SK-N-SH (cell line): ENCODE data around the gene RNF150. TPM values are rescaled to one million over a fixed set of nuclear protein-coding genes. Genes with fewer than 3 reads are reported as not detected.
A peak's percentile ranks its signal among the peaks of the same experiment; 100 is the strongest.

Experiments
- CTCF ChIA-PET: fragments of 300-600, 350-600 bp; formaldehyde crosslinking; extraction: SDS; loops from one replicate; lab custom pipeline; 2021; lab: Yijun Ruan, JAX
- POLR2A ChIA-PET: fragments of 350-600 bp; sonication (Branson Sonifier 250); formaldehyde crosslinking; extraction: SDS; loops from one replicate; lab custom pipeline; 2020; ENCODE audit warnings: antibody characterized with exemption, inconsistent platforms; lab: Yijun Ruan, JAX
- DNase-seq: peaks from one replicate; pipeline ENCODE4 v3.0.0; 2012
- H2AFZ ChIP-seq: fragments of 200-600 bp; sonication (generic); 2 replicates; pipeline ENCODE4 v1.8.1; 2016; ENCODE audit warnings: antibody characterized with exemption, mild to moderate bottlenecking, low read depth
- H3F3A ChIP-seq: fragments of 200-600 bp; sonication (generic); replicated peaks from 2 replicates; pipeline ENCODE3; 2016; ENCODE audit warnings: antibody characterized with exemption, mild to moderate bottlenecking; ENCODE audit not compliant: insufficient read depth
- H3K27ac ChIP-seq, 2 experiments: fragments of 200-500 bp in 1 of 2; fragments of 200-600 bp in 1 of 2; sonication (Bioruptor generic) in 1 of 2; sonication (generic), shearing (Covaris generic) in 1 of 2; 2 replicates each; pipeline versions ENCODE4 v1.5.1 to v1.6.1; 2014 to 2016; ENCODE audit warnings: low read depth in 2 of 2, inconsistent platforms in 1 of 2, low read length in 1 of 2, mild to moderate bottlenecking in 1 of 2, mixed read lengths in 1 of 2
- H3K27me3 ChIP-seq: fragments of 200-600 bp; sonication (generic), shearing (Covaris generic); 2 replicates; pipeline ENCODE4 v1.6.1; 2016; ENCODE audit warnings: mixed run types; ENCODE audit not compliant: insufficient read depth
- H3K36me3 ChIP-seq, 2 experiments: fragments of 200-500 bp in 1 of 2; fragments of 200-600 bp in 1 of 2; sonication (Bioruptor generic) in 1 of 2; sonication (generic) in 1 of 2; replicated peaks in 1 of 2; 2 replicates each; pipeline versions ENCODE3 to v1.5.1; 2014 to 2016; ENCODE audit warnings: low read length in 1 of 2, mild to moderate bottlenecking in 1 of 2; ENCODE audit not compliant: insufficient read depth in 2 of 2, control insufficient read depth in 1 of 2
- H3K4me1 ChIP-seq, 2 experiments: fragments of 200-500 bp in 1 of 2; fragments of 200-600 bp in 1 of 2; sonication (Bioruptor generic) in 1 of 2; sonication (generic), shearing (Covaris generic) in 1 of 2; 2 replicates each; pipeline versions ENCODE4 v1.5.1 to v1.6.1; 2014 to 2016; ENCODE audit warnings: low read depth in 1 of 2, low read length in 1 of 2, mixed run types in 1 of 2; ENCODE audit not compliant: insufficient read depth in 2 of 2, control insufficient read depth in 1 of 2
- H3K4me2 ChIP-seq: fragments of 200-600 bp; sonication (generic), shearing (Covaris generic); 2 replicates; pipeline ENCODE4 v1.6.1; 2017; ENCODE audit warnings: mixed run types
- H3K4me3 ChIP-seq, 2 experiments: fragments of 200-500 bp in 1 of 2; fragments of 200-600 bp in 1 of 2; sonication (Bioruptor generic) in 1 of 2; sonication (generic), shearing (Covaris generic) in 1 of 2; 2 replicates each; pipeline versions ENCODE4 v1.5.1 to v1.8.1; 2014 to 2016; ENCODE audit warnings: low read depth in 2 of 2, inconsistent platforms in 1 of 2, low read length in 1 of 2, mild to moderate bottlenecking in 1 of 2, mixed read lengths in 1 of 2, moderate library complexity in 1 of 2
- H3K79me2 ChIP-seq: fragments of 200-600 bp; sonication (generic); 2 replicates; pipeline ENCODE4 v1.8.1; 2017; ENCODE audit warnings: mild to moderate bottlenecking; ENCODE audit not compliant: insufficient read depth
- H3K9ac ChIP-seq: fragments of 200-600 bp; sonication (generic); 2 replicates; pipeline ENCODE4 v1.6.1; 2017; ENCODE audit warnings: mixed run types
- H3K9me2 ChIP-seq: fragments of 200-600 bp; sonication (generic); 2 replicates; pipeline ENCODE4 v1.6.1; 2017; ENCODE audit warnings: mixed run types
- H3K9me3 ChIP-seq: fragments of 200-600 bp; sonication (generic); 2 replicates; pipeline ENCODE4 v1.6.1; 2017; ENCODE audit warnings: mixed run types, mild to moderate bottlenecking, moderate library complexity
- H4K20me1 ChIP-seq: fragments of 200-600 bp; sonication (generic); 2 replicates; pipeline ENCODE4 v1.6.1; 2017; ENCODE audit warnings: mild to moderate bottlenecking, mixed run types; ENCODE audit not compliant: insufficient read depth
- CHD2 ChIP-seq: fragments of 150-350 bp; IDR thresholded peaks from 2 replicates; pipeline ENCODE4 v1.6.1; 2018; ENCODE audit warnings: low read length; ENCODE audit not compliant: partially characterized antibody
- EZH2phosphoT487 ChIP-seq: fragments of 200-600 bp; sonication (generic); IDR thresholded peaks from 2 replicates; pipeline ENCODE4 v1.6.1; 2017; ENCODE audit warnings: low read depth, mixed run types, mild to moderate bottlenecking, antibody characterized with exemption, moderate library complexity, borderline replicate concordance
- GATA2 ChIP-seq: sonication (generic); formaldehyde crosslinking; IDR thresholded peaks from 2 replicates; pipeline ENCODE4 v1.5.0; 2020; ENCODE audit warnings: mild to moderate bottlenecking, missing genetic modification reagents
- JUND ChIP-seq: IDR thresholded peaks from 2 replicates; pipeline ENCODE4 v1.4.0; 2012
- MXI1 ChIP-seq: IDR thresholded peaks from 2 replicates; pipeline ENCODE4 v1.6.1; 2012; ENCODE audit warnings: mild to moderate bottlenecking, low read depth, low read length, improper control_type of control experiment
- NFIC ChIP-seq: IDR thresholded peaks from 2 replicates; pipeline ENCODE4 v1.4.0; 2012; ENCODE audit warnings: borderline replicate concordance
- NRF1 ChIP-seq: IDR thresholded peaks from 2 replicates; pipeline ENCODE4 v1.6.1; 2012; ENCODE audit warnings: low read depth, mild to moderate bottlenecking, low read length
- RAD21 ChIP-seq: IDR thresholded peaks from 2 replicates; pipeline ENCODE4 v1.6.1; 2012; ENCODE audit warnings: mild to moderate bottlenecking, low read length
- RCOR1 ChIP-seq: fragments of 150-350 bp; IDR thresholded peaks from 2 replicates; pipeline ENCODE4 v1.6.1; 2017; ENCODE audit warnings: antibody characterized with exemption, low read length
- RXRA ChIP-seq: IDR thresholded peaks from 2 replicates; pipeline ENCODE4 v1.4.0; 2012; ENCODE audit warnings: low read depth, mild to moderate bottlenecking, borderline replicate concordance
- SMC3 ChIP-seq: IDR thresholded peaks from 2 replicates; pipeline ENCODE4 v1.6.1; 2012; ENCODE audit warnings: low read depth, low read length, improper control_type of control experiment
- WGBS: methylation state at CpG from one replicate; pipeline ENCODE4 v1.1.6; 2017; ENCODE audit warnings: low lambda C conversion rate; 5-methylcytosine and 5-hydroxymethylcytosine counted together
- polyA plus RNA-seq, 3 experiments: library from polyadenylated mRNA; depleted of rRNA; stranded (reverse); fragments of >200 nt; gene quantifications; 2 replicates each; pipeline ENCODE4 v1.2.3, GENCODE V29; 2012
- TF ChIP-seq, protein P1 (sequence below): fragments of 150-350 bp; IDR thresholded peaks from 2 replicates; pipeline ENCODE4 v1.6.1; 2017; ENCODE audit warnings: antibody characterized with exemption, low read length, low read depth, borderline replicate concordance
- TF ChIP-seq, protein P2 (sequence below): IDR thresholded peaks from 2 replicates; pipeline ENCODE4; 2012

The RNF150 gene
- polyA plus RNA-seq, 1 of the 3 experiments (the other 2 are of a cell fraction): 5.8 TPM

DNA sequence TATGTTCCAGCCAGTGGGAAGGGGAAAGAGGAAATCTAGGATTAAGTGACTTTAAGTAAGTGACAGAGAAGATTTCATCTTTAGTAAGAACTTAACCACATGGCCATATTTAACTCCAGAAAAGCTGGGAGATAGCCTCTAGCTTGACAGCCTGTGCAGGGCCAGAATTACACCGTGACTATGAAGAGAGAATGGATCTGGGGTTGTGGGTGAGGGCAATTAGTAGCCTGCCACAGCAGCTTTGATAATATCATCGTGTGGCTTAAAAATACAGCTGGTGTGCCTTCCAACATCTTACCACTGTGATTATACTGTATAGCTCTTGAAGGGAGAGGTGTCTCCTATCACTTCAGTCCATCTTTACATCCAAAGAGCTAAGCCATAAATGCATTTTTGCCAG lies 319.5 kb downstream of the RNF150 start:
- Histone ChIP-seq H2AFZ (no peak overlapping the region), H4K20me1 (no peaks in the 10 kb centered on the region), H3F3A (no peaks in the 10 kb centered on the region), H3K79me2 (no peaks in the 10 kb centered on the region), H3K27ac (peak overlapping the region in 1 of 2 experiments; percentile 62; a peak in 2 of 4 replicates), H3K9me3 (no peaks in the 10 kb centered on the region), H3K9ac (no peak overlapping the region), H3K4me1 (peaks cover 0 to 12% of the 10 kb centered on the region in 2 experiments; a peak in 2 of 4 replicates), H3K27me3 (no peaks in the 10 kb centered on the region; the same call in 1 of the 2 replicates), H3K36me3 (no peaks in the 10 kb centered on the region), H3K4me3 (no peak overlapping the region), H3K4me2 (no peak overlapping the region), H3K9me2 (no peaks in the 10 kb centered on the region)
- TF ChIP-seq RCOR1 (no peak), RXRA (no peak), RAD21 (no peak), CHD2 (peak; percentile 19), MXI1 (peak; percentile 39; the same call in 1 of the 2 replicates), NFIC (no peak), GATA2 (CRISPR knock-in tag) (peak; percentile 83), SMC3 (no peak)
- TF ChIP-seq, protein P1, sequence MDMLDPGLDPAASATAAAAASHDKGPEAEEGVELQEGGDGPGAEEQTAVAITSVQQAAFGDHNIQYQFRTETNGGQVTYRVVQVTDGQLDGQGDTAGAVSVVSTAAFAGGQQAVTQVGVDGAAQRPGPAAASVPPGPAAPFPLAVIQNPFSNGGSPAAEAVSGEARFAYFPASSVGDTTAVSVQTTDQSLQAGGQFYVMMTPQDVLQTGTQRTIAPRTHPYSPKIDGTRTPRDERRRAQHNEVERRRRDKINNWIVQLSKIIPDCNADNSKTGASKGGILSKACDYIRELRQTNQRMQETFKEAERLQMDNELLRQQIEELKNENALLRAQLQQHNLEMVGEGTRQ: no peak
- TF ChIP-seq, protein P2, sequence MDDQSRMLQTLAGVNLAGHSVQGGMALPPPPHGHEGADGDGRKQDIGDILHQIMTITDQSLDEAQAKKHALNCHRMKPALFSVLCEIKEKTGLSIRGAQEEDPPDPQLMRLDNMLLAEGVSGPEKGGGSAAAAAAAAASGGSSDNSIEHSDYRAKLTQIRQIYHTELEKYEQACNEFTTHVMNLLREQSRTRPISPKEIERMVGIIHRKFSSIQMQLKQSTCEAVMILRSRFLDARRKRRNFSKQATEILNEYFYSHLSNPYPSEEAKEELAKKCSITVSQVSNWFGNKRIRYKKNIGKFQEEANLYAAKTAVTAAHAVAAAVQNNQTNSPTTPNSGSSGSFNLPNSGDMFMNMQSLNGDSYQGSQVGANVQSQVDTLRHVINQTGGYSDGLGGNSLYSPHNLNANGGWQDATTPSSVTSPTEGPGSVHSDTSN: no peak
- WGBS: 14% methylated on average over 2 of the region's 2 CpGs
- ChIA-PET POLR2A (no interaction called here), CTCF (interaction anchor here (0.7 to 1.1 kb wide), 3 partner anchors 37 to 57 kb away, joined by 3 to 4 read pairs (median 3); partner anchors contain the start of gene TBC1D9)
- DNase-seq: peak; percentile 49

DNA sequence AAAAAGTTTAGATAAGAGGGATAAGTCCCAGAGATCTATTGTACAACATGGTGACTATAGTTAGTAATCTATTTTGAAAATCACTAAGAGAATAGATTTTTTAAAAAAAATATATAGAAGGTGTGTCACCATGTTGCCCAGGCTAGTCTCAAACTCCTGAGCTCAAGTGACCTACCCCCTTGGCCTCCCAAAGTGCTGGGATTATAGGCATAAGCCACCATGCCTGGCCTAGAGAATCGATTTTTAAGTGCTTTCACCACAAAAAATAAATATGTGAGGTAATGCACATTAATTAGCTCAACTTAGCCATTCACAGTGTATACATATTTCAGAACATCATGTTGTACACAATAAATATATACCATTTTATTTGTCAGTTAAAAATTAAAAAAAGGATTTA lies 320.4 kb downstream of the RNF150 start:
- H3K36me3 ChIP-seq: no peaks in the 10 kb centered on the region

More for the DNA sequence above, 320.4 kb downstream of the RNF150 start:
- TF ChIP-seq JUND: no peak
- TF ChIP-seq, protein P2: no peak
- TF ChIP-seq CHD2: no peak
- TF ChIP-seq GATA2 (CRISPR knock-in tag): no peak
- no peak for TF ChIP-seq EZH2phosphoT487
- no peak for TF ChIP-seq NRF1
- Histone ChIP-seq H3F3A (no peaks in the 10 kb centered on the region), H3K4me1 (peaks cover 0 to 12% of the 10 kb centered on the region in 2 experiments; a peak in 2 of 4 replicates), H3K9me2 (no peaks in the 10 kb centered on the region), H3K79me2 (no peaks in the 10 kb centered on the region), H3K9ac (no peak overlapping the region), H4K20me1 (no peaks in the 10 kb centered on the region), H2AFZ (no peak overlapping the region), H3K4me3 (no peak overlapping the region), H3K9me3 (no peaks in the 10 kb centered on the region), H3K27ac (no peak overlapping the region), H3K4me2 (no peak overlapping the region), H3K27me3 (no peaks in the 10 kb centered on the region; the same call in 1 of the 2 replicates)
- ChIA-PET POLR2A (no interaction called here), CTCF (interaction anchor here (0.8 kb wide), 2 partner anchors 13 to 57 kb away, joined by 3 to 4 read pairs; partner anchors contain the start of gene TBC1D9)
- WGBS: 4% methylated on average over 1 of the region's 1 CpG
- no peak for DNase-seq
